Myocyte (in vitro differentiated cells): Measurements from ENCODE around the gene MAGEA10. TPM values are rescaled to one million over a fixed set of nuclear protein-coding genes. Genes with fewer than 3 reads are reported as not detected.

Experiments
- total RNA-seq: library from RNA; depleted of rRNA; stranded (reverse); fragments of >200 nt; gene quantifications from 2 replicates; pipeline ENCODE4 v1.2.3, GENCODE V29; 2014

MAGEA10 gene
- total RNA-seq, 1 donor from 2014 or later: not detected

Other genes starting within 250 kb of the MAGEA10 start
- not detected in 2 replicates for gene MAGEA4, start 225.7 kb downstream of the MAGEA10 start, total RNA-seq
- gene GABRE, start 163.9 kb downstream of the MAGEA10 start, total RNA-seq: 0.78 and 0.94 TPM in 2 replicates